Suppressor macrophage (primary cell): Measurements from ENCODE around the gene NDUFA8.

Source experiments
- DNase-seq, 4 experiments: peaks; one replicate each; pipeline ENCODE4 v3.0.0-alpha.2; 2020 to 2022

Gene NDUFA8

DNA sequence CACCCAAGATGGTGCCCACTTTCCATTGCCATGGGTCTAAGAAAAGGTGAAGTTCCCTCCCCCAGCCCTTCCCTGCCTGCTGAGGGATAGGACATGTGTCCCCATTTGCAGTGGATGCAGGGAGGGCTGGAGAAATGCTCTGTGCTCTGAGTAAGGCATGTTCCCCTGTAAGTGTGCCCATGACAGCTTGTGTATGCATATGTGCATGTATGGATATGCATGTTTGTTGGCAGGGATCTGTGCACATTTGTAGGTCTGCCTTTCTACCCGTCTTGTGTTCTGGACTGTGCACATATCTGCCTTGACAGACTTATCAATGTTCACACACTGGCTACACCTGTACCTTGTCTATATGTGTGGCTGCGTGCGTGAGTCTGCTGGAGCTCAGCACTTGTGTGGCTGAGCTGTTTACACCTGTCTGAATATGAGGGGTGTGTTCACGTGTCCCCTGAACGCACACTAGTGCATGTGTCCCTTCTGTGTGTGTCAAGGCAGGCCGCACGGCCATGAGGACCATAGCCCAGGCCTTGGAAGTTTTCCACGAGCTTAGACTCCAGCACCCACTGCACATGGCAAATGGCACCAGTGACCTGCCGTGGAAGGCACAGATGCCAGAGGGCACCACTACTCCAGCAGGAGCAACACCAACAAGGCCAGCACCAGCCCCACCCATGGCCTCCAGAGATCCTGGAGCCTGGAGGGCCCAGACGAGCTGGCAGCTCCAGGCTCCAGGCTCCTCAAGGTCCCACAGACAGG, 39.1 kb downstream of the NDUFA8 start:
- no peak for DNase-seq

DNA sequence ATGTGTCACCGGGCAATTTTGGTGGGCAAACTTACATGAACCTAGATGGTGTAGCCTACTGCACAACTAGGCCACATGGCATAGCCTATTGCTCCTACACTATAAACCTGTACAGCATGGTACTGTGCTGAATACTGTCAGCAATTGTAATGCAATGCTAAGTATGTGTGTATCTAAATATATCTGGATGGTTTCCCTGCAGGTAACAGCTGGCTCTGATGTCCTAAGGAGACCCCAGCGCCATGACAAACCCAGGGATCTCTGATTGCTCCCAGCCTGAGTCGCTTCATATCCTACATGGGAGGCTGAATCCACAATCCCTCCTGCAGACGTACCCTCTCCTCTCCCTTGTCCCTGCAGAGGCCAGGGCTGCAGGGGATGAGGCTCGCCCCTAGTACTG, 39.9 kb downstream of the NDUFA8 start:
- no peak for DNase-seq

DNA sequence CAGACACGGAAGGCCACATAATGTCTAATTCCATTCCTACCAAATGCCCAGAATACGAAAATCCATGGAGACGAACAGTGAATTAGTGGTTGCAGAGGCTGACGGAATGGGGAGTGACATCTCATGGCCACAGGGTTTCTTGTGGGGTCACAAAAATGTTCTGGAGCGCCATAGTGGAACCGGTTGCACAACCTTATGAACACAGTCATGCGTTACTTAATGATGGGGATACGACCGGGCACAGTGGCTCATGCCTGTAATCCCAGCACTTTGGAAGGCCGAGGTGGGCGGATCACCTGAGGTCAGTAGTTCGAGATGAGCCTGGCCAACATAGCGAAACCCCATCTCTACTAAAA, 40.4 kb downstream of the NDUFA8 start:
- no peak for DNase-seq

DNA sequence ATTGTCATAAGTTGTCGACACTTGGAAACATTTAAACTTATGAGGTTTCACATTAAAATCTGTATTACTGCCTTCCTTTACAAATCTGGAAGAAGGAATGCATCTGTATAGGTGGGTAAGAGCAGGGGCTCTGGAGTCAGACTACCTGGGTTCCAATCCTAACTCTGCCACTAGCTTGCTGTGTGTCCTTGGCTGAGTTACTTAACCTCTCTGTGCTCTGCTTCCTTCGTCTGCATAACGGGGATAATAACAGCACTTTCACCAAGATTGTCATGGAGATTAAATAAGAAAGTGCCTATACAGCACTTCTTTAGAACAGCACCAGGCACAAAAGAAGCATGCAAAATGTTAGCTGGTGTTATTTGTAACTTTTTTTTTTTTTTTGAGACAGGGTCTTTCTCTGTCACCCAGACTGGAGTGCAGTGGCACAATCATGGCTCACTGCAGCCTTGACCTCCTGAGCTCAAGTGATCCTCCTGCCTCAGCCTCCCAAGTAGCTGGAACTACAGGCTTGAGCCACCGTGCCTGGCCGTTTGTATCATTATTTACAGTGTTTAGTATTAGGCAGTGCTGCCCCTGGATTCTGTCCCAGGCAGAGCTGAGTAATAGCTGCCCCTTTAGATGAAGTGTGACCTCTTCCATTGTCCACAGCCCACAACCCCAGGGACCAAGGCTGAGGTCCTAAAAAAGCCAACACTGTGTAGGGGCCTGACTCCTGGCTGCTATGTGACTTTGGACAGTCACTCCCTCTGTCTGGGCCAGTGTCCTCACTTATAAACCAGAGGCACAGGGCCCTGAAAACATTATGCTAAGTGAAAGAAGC, 41.0 kb downstream of the NDUFA8 start:
- DNase-seq, result no peak

DNA sequence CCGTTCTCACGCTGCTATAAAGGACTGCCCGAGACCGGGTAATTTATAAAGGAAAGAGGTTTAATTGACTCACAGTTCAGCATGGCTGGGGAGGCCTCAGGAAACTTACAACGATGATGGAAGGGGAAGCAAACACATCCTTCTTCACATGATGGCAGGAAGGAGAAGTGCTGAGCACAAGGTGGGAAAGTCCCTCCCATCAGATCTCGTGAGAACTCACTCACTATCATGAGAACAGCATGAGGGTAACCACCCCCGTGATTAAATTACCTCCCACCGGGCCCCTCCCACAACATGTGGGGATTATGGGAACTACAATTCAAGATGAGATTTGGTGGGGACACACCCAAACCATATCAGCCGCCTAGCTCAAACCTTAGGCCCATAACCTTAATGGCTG, 42.3 kb downstream of the NDUFA8 start:
- DNase-seq, result peak in 1 of 4 experiments; percentile 41

DNA sequence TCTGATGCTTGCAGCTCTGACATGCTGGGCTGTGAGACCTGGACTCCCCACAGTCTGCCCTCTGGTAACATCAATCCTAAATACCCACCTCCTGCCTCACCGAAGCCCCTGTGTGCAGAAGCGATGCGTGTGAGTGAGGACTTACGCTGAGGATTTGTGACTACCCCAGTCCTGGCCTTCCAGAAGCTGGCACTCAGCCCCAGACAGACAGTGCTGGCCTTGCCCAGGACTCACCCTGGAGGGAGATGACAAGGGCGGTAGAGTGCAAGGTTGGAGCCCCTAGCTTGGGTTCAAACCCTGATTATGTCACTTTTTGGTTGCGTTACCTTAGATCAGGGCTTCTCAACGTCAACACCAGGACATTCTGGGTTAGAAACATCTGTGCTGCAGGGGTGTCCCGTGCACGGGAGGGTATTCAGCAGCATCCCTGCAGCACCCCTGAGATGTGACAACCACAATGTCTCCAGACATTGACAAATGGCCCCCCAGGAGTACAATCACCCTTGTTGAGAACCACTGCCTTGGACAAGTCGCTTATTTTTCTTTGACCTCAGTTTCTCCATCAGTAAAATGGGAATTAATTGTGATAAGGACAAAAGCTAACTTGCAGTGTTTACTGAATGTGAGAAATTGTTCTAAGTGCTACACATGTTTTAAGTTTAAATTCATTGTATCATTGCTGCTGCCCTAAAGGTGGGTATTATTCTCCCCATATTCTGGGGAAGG, 43.0 kb downstream of the NDUFA8 start:
- no peak for DNase-seq

DNA sequence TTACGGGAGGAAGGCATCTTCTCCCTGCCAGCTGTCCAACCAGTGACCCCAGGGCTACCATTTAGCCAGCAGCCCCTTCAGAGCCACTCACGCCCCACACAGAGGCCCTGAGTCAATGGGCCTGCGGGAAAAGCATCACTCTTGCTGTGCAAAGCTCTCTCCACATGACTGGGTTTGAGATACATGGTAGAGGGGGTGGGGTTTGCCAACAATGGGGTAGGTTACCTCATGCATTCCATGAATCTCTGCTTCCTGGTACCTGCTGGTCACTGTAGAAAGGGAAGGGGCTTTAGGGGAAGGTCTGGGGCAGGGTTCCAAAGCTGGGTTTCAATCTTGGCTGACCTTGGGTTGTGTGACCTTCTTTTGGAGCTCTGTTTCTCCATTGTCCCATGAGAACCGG, 43.5 kb downstream of the NDUFA8 start:
- no peak for DNase-seq

DNA sequence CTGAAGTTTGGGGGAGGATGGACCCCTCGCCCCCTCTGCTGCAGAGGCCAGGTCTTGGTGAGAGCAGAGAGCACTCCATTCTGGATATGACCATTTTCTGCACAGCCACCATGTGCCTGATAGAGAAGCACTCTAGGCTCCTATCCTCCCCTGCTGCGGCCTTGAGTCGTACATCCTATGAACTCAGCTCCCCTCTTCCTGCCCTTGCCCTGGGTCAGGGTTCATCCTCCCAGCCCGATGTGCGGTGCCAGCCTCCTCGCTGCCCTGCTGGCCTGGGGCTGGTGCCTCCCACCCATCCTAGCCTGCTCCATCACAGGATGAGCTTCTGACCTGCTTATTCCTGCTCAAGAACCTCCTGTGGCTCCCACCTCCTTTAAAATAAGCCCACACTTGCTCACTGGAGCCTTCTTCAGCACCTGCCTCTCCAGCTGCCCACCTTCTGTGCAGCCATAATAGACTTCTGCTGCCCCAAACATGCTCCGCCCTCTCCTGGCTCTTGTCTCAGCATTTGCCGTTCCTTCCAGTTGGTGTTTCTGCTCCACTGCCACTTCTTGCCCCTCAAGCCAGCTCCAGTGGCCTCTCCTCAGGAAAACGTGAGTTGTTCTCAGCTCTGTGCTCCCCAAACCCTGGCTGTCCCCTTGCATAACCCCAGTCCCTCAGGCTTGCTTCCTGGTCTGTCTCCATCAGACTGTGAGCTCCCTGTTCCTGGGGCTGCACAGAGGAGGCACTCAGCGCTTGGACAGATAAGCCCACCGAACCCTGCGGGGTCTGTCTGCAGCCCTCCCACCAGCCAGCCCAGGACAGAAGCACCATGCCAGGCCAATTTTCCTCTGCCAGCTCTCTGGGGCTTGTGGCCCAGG, 44.2 kb downstream of the NDUFA8 start:
- DNase-seq, result no peak

DNA sequence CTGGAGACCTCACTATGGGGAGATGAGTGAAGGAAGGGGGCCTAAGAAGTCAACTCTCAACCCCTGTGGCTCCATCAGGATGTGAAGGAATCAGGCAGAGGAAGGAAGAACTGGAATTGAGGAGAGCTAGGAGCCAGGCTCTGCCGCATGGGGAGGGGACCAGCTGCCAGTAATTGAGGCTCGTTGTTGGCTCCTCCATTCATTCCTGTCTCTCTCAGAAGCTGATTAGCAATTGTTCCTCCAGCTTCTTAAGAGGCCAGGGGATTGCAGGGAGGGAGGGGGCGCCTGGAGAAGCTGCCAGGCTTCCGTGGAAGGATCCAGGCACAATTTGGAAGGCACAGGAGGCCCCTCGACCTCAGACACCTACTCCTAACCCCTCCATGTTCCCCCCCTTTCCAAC, 46.0 kb downstream of the NDUFA8 start:
- no peak for DNase-seq

DNA sequence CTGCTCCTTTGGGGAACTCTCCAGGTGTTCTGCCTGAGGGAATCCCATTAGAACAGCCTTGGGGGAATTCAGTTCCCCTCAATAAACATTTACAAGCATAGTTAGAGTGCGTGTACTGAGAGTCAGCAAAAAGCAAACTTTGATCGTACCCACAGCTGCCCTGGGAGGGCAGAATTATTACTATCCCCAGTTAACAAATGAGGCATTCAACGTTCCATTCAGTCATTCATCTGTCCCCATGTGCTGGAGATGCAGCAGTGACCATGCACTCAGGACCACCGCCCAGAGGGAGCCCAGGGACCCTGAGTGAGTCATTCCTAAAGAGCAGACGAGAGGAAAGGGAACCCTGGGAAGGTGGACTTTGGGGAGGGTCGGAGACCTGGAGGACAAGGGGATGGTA, 47.3 kb downstream of the NDUFA8 start:
- DNase-seq, result no peak

DNA sequence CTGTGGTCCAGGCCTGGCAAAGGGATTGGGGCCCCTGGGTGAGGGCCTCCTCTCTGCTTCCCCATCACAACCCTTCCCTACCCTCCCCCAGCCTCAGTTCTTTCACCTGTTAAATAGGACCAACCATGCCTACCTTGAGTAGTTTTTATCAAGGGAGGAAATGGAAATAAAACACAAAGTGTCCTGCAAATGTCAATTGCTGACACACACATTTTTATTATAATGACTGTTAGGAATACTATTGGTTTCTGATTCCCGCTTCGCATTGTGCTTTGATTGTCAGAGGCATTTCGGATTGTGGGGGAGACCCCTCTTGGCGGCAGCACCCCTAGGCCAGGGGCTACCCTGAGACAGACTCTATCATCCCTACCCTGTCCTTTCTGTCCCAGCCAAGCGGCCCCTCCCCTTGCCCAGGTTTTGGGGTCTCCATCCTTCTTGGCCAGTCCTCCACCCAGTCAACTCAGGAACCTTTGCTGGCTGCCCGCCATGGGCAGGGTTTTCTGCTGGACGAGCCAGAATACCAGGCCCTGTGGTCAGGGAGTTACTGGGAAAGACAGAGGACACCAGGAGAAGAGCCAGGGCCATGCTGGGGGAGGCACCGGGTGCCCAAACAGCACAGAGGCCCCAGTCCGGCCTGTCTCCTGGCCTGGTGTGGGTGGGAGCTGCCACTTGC, 48.0 kb downstream of the NDUFA8 start:
- no peak for DNase-seq

DNA sequence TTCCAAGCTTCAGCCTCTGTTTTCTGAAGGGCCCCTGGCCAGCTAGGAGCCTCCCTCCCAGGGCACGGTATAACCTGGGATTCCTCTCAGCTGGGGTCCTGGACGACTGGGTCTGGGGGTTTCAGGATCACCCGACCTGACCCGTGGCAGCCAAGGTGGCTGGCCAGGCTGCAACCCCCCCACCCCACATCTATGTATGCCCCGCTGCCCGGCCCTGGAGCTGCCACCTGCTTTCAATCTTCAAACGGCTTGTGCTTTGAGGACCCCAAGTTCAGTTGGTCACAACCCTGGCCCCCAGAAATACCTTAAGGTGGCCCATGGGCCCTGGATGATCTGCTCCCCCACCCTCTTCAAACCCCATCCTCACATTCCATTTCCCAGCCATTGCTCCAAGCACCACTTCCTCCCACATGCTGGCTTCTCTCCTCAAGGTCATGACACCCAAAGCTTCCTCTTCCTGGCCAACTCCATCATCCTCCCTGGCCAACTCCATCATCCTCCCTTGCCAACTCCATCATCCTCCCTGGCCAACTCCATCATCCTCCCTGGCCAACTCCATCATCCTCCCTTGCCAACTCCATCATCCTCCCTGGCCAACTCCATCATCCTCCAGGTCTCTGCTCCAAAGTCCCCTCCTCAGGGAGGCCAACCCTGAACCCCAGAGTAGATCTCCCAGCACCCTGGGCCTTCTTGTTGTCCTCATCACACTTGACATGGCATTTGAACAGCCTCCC, 49.3 kb downstream of the NDUFA8 start:
- no peak for DNase-seq

DNA sequence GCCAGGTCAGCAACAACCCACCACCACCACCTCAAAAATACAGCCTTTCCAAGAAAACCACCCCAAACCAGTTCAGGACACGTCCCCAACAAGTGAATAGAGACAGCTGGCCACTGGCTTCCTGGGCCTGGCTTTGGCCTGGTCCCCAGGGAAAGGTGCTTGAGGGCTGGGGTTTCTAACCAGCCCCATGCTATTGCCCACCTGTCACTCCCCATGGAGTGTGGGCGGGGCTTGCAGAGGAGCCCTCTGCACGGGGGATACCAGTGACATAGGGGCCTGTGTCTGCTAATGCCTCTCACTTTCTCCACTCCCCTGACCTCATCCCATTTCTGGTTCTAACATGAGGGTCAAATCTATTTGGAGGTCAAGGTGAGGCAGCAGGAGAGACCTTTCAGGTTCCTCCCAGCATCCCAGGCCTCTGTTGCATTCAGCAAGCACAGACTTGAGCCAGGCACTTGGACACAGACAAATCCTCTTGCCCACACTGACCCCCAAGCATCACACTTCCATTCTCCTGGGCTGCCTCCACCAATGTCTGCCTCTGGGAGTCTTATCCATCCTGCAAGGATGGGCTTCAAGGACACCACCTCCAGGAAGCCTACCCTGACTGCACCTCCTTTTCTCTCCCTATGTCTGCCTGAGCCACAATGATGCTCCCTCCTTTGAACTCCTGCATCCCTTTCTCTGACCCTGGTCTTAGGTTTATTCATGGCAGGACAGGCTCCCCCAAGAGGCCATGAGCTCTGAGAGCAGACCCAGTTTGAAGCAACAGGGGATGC, 50.4 kb downstream of the NDUFA8 start:
- no peak for DNase-seq

DNA sequence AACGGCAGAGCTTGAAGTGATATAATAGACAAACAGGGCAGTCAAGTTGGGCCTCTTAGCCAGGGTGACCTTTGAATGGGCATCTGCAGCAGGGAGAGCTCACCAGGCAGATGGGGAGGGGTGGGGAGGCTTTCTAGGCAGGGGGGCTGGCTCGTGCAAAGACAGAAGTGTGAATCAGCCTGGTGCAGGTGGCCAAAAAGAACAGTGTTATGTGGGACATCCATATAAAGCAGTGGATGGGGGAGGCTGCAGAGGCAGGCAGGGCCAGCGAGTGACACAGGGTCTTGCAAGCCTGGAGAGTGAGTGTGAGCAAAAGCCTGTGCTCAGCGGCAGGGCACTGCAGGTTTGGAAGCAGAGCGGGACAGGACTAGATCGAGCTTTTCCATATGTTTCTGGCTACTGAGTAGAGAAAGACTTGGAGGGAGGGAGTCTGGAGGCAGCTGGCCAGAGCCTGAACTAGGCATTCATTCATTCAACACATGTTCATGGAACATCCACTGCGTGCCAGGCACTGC, 52.2 kb downstream of the NDUFA8 start:
- no peak for DNase-seq

DNA sequence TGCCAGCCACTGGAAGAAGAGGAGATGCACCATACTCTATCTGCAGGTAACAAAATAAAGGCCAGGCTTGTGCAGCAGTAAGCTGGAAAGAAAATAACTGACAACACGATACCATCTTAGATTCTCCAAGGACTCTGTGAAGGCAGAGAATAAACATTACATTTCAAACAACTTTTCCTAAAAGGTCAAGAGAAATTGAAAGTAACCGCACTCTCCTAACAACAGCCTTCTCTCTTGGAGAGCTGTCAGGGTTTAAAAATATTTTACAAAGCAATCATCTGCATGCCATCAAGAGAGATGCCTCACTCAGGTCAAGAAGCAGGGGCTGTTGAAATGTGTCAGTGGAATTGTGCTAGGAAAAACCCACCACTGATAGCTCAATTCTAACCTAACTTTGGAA, 53.0 kb downstream of the NDUFA8 start:
- DNase-seq, result no peak

DNA sequence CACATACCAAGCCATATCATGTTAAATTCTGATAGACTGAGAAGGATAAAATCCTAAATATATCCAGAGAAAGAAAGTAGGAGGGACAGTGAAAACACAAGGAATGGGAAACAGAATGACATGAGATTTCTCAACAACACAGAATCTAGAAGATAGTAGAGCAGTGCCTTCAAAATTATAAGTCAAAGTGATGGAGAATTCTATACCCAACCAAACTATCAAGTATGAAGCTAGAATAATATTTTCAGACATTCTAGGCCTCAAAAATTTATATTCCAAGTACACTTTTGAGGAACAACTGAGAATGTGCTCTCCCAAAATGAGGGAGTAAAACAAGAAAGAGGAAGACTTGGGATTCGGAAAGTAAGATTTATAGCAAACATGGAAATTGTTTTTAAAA, 55.6 kb downstream of the NDUFA8 start:
- no peak for DNase-seq

DNA sequence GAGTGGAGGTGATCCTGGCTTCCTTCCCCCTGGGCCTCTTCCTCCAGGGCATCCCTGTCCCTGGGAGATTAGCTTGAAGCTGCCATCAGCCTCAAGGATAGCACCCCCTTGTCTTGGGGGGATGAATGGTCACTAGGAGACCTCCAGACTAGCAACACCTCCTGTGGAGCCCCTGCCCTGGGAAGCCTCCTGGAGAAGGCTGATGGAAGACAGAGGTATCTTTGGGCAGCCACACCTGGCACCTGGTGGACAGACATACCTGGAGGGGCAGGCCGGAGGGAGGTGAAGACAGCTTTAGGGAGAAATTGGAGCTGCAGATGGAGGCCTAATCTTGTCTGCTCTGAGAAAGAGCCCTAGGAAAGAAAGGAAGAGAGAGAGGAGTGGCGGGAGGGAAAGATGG, 57.4 kb downstream of the NDUFA8 start:
- no peak for DNase-seq

DNA sequence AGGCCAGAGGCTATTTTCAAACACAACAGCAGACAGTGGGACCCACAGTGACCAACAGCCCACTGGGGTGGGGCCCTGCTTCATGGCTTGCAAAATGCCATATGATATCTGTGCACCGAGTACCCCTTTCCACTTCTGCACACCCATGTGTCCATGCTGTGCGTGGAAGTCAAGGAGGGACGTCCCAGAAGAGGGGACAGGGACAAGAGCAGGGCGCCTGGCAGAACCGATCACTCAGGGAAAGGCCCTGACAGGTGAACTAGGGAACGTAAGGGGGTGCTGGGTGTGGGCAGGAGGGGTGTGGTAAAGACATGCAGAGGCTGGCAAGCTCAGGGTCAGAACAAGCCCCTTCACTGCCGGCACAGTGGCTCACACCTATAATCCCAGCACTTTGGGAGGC, 58.8 kb downstream of the NDUFA8 start:
- no peak for DNase-seq

DNA sequence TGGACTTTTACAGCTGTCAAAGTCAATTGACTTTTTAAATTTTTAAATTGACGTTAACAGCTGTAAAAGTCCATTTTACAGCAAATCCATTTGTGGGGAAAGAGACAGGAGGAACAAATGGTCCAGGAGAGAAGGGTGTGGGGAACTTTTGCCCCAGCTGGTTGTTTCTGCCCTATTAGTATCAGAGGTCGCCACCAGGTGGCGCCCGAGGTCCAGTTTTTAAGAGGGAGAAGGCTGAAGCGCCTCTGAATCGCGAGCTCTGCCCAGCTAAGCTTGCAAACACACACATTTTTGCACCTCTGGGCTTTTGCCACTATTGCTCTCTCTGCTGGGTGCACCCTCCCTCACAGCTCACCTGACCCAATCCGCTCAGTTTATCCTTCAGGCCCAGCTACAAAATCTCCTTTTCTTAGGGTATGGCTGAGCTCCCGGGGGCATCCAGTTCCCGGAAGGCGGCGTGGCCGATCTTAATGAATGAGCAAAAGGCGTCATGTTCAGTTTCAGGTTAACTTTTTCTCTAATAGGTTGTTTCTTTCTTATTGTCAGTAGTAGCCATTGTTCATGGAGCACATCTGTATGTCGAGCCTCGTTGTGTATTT, 60.2 kb downstream of the NDUFA8 start:
- DNase-seq, result peak; percentile 88 to 95 (median 92)
